Raji (cell line): ENCODE measurements around the gene GABRR1.

Source experiments
- POLR2A ChIP-seq: IDR thresholded peaks from 2 replicates; pipeline ENCODE4 v1.6.1; 2011; ENCODE audit warnings: low read depth, low read length, control low read depth; ENCODE audit not compliant: insufficient read depth

Gene GABRR1

DNA sequence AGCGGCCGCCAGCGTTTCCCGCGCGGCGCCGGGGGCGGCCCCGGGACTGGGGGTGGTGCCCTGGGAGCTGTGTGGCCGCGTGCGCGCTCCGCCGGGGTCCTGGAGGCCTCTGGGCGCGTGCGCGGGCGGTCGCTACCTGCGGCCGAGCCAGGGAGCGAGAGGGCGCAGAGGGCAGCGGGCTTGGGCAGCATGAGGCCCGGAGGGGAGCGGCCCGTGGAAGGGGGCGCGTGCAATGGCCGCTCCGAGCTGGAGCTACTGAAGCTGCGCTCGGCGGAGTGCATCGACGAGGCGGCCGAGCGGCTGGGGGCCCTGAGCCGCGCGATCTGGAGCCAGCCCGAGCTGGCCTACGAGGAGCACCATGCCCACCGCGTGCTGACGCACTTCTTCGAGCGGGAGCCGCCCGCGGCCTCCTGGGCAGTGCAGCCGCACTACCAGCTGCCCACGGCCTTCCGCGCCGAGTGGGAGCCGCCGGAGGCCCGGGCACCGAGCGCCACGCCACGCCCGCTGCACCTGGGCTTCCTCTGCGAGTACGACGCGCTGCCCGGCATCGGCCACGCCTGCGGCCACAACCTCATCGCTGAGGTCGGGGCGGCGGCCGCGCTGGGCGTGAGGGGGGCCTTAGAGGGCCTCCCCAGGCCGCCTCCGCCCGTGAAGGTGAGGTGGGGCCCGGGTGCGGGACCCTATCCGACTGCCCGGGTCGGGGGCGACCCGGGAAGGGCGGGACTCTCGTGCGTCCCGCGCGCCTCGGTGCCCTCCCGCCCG lies 71.0 kb downstream of the GABRR1 start, which contains the start of gene PM20D2:
Gene PM20D2, plus strand, starts transcription at position 100 of the 762 bp plus-strand sequence. Its CDS starts 90 bp downstream, at position 190.
- peak; percentile 88 for TF ChIP-seq POLR2A

- no peak for TF ChIP-seq POLR2A
Observed at GRCh38 chr6:89145091-89145955, 71.8 kb downstream of the GABRR1 start.

DNA sequence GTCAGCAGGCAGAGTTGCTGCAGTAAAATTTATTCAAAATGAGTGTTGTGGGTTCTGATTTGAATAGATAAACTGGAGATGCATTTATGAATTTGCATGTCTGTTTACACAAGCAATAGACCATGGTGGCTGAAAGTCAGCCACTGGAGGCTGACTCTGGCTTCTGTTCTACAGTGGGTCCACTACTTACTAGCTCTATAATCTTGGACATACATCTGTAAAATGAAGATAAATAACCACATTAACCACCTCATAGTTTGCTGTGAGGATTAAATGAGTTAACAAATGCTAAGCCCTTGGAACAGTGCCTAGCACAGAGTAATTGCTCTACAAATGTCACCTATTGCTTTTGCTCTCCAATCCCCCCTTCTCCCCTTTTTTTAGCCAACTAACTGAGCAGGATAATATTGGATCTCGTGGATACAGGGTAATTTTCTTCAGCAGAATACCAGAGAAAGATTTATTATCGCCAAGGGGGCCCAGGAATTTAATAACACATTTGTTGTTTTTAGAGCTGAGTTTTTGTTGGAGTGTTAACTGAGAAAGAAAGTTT lies 72.7 kb downstream of the GABRR1 start:
- 0 out of 2 replicates have a peak, but pooled peaks have one; percentile 22 for TF ChIP-seq POLR2A

GRCh38 chr6:89140347-89141156 lies 76.6 kb downstream of the GABRR1 start:
- TF ChIP-seq POLR2A, result no peak

- no peak for TF ChIP-seq POLR2A
Observed at GRCh38 chr6:89139509-89140346, 77.4 kb downstream of the GABRR1 start.

DNA sequence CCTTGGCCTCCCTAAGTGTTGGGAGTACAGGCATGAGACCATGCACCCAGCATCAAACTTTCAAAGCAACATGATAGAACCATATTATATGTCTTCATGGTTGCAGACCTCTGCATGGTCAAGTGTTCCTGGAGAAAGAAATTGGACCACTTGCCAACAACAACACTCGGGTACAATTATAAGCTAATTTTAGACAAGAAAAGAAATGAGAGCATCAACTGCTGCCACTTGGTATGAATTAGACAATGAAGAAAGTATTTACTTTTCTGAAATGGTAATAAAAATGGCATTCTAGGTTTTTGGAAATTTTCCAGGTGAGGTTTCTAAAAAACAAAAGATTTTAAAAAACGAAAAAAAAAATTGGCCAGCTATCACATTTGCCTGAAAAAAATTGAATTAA lies 79.0 kb downstream of the GABRR1 start:
- TF ChIP-seq POLR2A, result no peak

DNA sequence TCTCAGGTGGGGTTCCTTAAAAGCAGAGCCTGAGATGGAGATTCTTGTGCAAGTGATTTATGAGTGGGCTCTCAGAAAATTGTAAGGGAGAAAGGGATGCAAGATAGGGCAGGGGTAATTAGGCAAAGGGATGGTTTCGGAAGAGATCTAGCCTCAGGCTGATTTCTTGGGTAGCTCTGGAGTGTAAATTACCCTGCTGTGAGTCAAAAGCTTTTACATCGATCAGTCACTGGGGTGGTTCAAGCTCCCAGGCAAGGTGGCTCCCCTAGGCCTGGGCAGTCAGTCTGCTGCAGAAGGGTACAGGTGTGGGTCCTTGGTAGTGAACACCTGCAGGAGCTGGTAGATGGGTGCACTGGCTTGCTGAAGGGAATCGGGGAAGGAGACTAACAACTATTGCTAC lies 82.4 kb downstream of the GABRR1 start:
- no peak for TF ChIP-seq POLR2A

- no peak for TF ChIP-seq POLR2A
Observed at GRCh38 chr6:89133981-89134380, 83.2 kb downstream of the GABRR1 start.

DNA sequence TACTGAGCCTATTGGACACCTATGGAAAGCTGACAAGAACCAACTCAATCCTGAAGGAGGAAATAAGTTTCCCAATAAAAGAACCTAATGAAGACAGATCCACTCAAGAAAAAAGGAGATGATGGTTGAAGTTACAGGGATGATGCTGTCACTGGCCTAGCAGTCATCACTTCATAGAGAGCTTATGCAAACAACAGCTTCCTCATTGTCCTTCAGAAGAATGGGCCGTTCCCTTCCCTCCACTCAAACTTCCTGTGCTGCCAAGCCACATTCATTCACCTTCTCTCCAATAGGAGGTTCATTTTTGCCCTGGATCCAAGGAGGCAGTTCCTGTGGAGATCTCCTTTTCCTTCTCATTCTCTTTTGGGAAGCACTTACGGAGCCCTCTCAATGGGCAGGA lies 85.1 kb downstream of the GABRR1 start:
- no peak for TF ChIP-seq POLR2A

- TF ChIP-seq POLR2A, result no peak
Observed at GRCh38 chr6:89131599-89131998, 85.6 kb downstream of the GABRR1 start.
